ENCODE results near the gene LGR4. TPM values are rescaled to one million over a fixed set of nuclear protein-coding genes. Genes with fewer than 3 reads are reported as not detected.
"Not testable (repeated sequence)": the region's sequence is repeated elsewhere in the genome, so short reads cannot be mapped to it uniquely, and the experiment has no call there.

Gene LGR4, protein sequence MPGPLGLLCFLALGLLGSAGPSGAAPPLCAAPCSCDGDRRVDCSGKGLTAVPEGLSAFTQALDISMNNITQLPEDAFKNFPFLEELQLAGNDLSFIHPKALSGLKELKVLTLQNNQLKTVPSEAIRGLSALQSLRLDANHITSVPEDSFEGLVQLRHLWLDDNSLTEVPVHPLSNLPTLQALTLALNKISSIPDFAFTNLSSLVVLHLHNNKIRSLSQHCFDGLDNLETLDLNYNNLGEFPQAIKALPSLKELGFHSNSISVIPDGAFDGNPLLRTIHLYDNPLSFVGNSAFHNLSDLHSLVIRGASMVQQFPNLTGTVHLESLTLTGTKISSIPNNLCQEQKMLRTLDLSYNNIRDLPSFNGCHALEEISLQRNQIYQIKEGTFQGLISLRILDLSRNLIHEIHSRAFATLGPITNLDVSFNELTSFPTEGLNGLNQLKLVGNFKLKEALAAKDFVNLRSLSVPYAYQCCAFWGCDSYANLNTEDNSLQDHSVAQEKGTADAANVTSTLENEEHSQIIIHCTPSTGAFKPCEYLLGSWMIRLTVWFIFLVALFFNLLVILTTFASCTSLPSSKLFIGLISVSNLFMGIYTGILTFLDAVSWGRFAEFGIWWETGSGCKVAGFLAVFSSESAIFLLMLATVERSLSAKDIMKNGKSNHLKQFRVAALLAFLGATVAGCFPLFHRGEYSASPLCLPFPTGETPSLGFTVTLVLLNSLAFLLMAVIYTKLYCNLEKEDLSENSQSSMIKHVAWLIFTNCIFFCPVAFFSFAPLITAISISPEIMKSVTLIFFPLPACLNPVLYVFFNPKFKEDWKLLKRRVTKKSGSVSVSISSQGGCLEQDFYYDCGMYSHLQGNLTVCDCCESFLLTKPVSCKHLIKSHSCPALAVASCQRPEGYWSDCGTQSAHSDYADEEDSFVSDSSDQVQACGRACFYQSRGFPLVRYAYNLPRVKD
- total RNA-seq = 7.5 TPM
- long read RNA-seq, full-length matches to known transcripts = 4 of 11 reads
- long read RNA-seq, partial matches to known transcripts = 1 of 11 reads
- long read RNA-seq, other reads (novel, unspliced or antisense) = 6 of 11 reads

DNA sequence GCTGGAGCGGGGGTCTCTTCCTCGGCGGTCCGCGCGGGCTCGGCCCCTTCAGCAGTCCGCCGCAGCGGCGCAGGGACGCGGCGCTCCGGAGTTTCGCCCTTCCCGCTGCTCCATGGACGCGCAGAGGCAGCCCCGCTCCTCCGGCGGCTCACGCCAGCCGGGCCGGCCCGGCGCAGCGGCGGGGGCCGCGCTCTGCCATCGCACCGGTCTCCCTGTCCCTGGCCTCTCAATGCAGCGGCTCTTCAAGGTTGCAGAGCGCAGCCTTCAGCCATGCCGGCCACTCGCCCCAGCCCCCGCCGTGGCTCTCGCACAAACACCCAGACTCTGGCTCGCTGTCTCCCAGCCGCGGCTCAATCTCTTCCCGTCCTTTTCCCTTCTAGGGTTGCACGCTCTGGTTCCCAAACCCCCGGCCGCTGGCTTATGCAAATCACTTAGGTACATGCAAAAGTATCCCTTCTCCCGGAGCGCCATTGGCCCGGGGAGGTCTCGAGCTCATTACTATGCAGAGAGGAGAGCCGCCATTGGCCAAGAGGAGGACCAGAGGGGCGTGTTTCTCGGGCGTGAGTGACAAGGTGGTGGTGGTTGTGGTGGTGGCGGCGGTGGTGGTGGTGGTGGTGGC, at the start of gene LGR4:
LGR4 (minus strand) TSS at position 393 of the 619 bp plus-strand sequence. CDS start 488 bp downstream, outside the sequence.
- TF ChIP-seq, protein P1, sequence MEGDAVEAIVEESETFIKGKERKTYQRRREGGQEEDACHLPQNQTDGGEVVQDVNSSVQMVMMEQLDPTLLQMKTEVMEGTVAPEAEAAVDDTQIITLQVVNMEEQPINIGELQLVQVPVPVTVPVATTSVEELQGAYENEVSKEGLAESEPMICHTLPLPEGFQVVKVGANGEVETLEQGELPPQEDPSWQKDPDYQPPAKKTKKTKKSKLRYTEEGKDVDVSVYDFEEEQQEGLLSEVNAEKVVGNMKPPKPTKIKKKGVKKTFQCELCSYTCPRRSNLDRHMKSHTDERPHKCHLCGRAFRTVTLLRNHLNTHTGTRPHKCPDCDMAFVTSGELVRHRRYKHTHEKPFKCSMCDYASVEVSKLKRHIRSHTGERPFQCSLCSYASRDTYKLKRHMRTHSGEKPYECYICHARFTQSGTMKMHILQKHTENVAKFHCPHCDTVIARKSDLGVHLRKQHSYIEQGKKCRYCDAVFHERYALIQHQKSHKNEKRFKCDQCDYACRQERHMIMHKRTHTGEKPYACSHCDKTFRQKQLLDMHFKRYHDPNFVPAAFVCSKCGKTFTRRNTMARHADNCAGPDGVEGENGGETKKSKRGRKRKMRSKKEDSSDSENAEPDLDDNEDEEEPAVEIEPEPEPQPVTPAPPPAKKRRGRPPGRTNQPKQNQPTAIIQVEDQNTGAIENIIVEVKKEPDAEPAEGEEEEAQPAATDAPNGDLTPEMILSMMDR (IDR thresholded peaks at IDR 0.05) = no peak
- intact Hi-C loops (cut with DNase I) = no loop called here
- no peaks in the 10 kb centered on the region for H3K36me3 ChIP-seq
- DNase-seq = peak; percentile 84
- H3K9me3 ChIP-seq = no peaks in the 10 kb centered on the region
- peaks cover 15% of the 10 kb centered on the region for H3K27me3 ChIP-seq
- ATAC-seq = peak; percentile 92
- peak within 1 kb of the TSS; percentile 66 for H3K4me3 ChIP-seq
- peaks cover 11% of the 10 kb centered on the region for H3K4me1 ChIP-seq
- peak within 1 kb of the TSS; percentile 60 for H3K27ac ChIP-seq

DNA sequence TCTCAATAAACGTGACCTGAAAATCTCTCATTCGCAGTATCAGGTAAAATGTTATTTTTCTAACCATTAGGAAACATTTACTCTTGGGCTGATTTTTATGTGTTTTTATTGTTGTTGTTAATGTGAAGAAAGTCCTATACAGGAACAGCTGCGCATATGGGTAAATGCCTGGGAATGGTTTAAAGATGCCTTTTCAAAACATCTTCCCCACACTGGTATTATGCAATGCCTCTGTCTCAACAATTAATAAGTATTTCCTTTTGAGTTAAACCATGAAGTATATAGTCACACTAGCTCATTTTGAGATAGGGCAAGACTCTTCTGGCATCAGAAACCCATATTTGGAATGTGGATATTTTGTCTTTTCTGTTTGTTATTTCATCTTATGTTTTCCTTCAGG, 47.6 kb upstream of the LGR4 start:
- TF ChIP-seq, protein P1 (IDR thresholded peaks at IDR 0.05) = no peak
- DNase-seq (no peak), ATAC-seq (no peak)
- intact Hi-C loops (cut with DNase I) = no loop called here
- Histone ChIP-seq H3K4me3 (no peak overlapping the region), H3K4me1 (no peaks in the 10 kb centered on the region), H3K27ac (no peak overlapping the region), H3K9me3 (no peaks in the 10 kb centered on the region), H3K36me3 (no peaks in the 10 kb centered on the region), H3K27me3 (no peaks in the 10 kb centered on the region)

GRCh38 chr11:27518518-27518917, 45.9 kb upstream of the LGR4 start:
- intact Hi-C loops (cut with DNase I) = no loop called here
- no peak for DNase-seq
- no peak overlapping the region for H3K27ac ChIP-seq

DNA sequence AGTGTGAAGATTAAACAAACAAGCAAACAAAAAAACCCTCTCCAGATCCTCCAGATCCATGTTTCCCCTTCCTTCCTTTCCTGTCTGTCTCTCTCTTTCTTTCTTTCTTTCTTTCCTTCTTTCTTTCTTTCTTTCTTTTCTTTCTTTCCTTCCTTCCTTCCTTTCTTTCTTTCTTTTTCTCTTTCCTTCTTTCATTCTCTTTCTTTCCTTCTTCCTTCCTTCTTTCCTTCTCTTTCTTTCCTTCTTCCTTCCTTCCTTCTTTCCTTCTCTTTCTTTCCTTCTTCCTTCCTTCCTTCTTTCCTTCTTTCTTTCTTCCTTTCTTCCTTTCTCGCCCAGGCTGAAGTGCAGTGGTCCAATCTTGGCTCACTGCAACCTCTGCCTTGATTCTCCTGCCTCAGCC, 44.9 kb upstream of the LGR4 start:
- H3K4me1 ChIP-seq; H3K27me3 ChIP-seq; H3K36me3 ChIP-seq; H3K27ac ChIP-seq; H3K4me3 ChIP-seq; ATAC-seq; H3K9me3 ChIP-seq; DNase-seq; intact Hi-C loops (cut with DNase I): not testable (repeated sequence)

More at GRCh38 chr11:27518518-27518917, 45.9 kb upstream of the LGR4 start:
- Histone ChIP-seq H3K36me3 (no peaks in the 10 kb centered on the region), H3K4me1 (no peaks in the 10 kb centered on the region), H3K9me3 (no peaks in the 10 kb centered on the region), H3K27me3 (no peaks in the 10 kb centered on the region), H3K4me3 (no peak overlapping the region)
- no peak for ATAC-seq
- TF ChIP-seq, protein P1 (IDR thresholded peaks at IDR 0.05) = no peak

GRCh38 chr11:27514558-27514957, 42.0 kb upstream of the LGR4 start:
- Histone ChIP-seq H3K27me3 (no peaks in the 10 kb centered on the region), H3K4me1 (no peaks in the 10 kb centered on the region), H3K27ac (no peak overlapping the region), H3K9me3 (no peaks in the 10 kb centered on the region), H3K4me3 (no peak overlapping the region), H3K36me3 (no peaks in the 10 kb centered on the region)
- TF ChIP-seq, protein P1 (IDR thresholded peaks at IDR 0.05) = no peak
- intact Hi-C loops (cut with DNase I) = no loop called here
- DNase-seq = no peak
- no peak for ATAC-seq
